Retina (tissue), 1 donor: ENCODE data around the gene KRTAP10-10.
A peak's percentile ranks its signal among the peaks of the same experiment; 100 is the strongest.
"Not testable (repeated sequence)": the region's sequence is repeated elsewhere in the genome, so short reads cannot be mapped to it uniquely, and the experiment has no call there.

ENCODE experiments used
- DNase-seq: peaks from one replicate; pipeline ENCODE4 v3.0.0-alpha.2; 2016

The KRTAP10-10 gene

DNA sequence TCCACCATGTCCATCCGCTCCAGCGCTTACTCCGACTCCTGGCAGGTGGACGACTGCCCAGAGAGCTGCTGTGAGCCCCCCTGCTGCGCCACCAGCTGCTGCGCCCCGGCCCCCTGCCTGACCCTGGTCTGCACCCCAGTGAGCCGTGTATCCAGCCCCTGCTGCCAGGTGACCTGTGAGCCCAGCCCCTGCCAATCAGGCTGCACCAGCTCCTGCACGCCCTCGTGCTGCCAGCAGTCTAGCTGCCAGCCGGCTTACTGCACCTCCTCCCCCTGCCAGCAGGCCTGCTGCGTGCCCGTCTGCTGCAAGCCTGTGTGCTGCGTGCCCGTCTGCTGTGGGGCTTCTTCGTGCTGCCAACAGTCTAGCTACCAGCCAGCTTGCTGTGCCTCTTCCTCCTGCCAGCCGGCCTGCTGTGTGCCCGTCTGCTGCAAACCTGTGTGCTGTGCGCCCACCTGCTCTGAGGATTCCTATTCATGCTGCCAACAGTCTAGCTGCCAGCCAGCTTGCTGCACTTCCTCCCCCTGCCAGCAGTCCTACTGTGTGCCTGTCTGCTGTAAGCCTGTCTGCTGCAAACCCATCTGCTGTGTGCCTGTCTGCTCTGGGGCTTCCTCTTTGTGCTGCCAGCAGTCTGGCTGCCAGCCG, 9.9 kb upstream of the KRTAP10-10 start:
- not testable (repeated sequence) for DNase-seq

DNA sequence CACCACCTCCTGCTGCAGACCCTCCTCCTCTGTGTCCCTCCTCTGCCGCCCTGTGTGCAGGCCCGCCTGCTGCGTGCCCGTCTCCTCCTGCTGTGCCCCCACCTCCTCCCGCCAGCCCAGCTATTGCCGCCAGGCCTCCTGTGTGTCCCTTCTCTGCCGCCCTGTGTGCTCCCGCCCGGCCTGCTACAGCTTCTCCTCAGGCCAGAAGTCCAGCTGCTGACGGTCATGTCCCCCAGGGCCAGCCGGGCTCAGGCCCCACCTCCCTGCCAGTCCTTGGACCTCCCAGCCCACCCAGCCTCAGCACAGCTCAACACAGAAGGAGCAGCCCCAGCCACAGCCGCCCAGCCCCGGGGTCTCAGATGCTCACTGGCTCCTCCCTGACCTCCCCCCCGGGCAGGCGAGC, 9.3 kb upstream of the KRTAP10-10 start:
- peak; percentile 57 for DNase-seq

DNA sequence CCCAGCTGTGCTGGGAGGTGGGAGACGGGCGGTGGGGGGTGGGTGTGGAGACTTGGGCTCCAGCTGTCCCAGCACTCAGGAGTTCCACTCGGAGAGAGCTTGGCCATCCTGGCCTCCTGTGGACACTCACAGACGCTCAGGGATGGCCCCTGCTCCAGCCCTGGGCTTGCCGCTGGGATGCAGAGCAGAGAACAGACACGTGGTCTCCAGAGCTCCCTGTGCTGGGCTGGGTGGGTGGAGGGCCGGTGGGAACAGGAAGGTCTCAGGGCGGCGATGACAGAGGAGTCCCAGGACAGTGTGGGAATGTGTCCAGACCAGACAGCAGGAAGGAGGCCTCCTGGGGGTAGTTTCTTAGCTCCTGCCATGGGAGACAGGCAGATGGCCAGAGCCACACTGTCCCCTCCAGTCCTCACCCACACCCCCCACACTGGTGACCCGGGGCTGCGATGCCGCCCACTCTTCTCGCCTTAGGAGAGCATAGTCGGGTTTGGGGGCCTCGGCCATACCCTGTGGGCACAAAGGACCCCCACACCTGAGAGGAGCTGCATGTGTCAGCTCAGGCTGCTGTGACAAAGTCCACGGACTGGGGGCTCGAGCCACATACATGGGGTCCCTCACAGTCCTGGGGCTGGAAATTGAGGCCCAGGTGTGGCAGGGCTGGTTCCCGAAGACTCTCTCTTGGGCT, 8.3 kb upstream of the KRTAP10-10 start:
- no peak for DNase-seq

DNA sequence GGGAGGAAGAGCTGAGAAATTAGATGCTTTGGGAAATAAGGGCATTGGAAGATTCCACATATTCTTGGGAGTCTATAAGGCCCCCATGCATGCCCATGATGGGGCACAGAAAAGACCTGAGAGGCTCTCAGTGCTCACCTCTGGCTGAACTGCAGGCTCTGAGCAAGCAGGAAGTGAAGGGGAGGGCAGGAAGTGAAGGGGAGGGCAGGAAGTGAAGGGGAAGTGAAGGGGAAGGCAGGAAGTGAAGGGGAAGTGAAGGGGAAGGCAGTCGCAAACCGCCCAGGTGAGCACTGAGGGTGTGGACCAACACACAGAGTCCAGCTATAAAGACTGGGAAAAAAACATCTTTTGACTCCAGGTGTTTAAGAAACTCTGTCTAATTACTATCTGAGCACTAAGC, 6.7 kb upstream of the KRTAP10-10 start:
- no peak for DNase-seq

DNA sequence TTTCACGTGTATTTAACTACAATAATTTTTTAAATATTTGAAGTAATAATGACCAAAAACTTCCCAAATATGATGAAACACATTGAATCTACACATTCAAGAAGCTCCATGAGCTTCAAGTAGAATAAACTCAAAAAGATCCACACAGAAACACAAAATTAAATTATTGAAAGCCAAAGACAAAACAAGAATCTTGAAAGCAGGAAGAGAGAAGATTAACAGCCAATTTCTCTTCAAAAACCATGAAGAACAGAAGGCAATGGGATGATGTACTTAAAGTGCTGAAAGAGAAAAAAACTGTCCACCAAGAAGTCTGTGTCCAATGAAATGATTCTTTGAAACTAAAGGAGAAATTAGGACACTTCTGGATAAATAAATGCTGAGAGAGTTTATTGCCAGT, 5.1 kb upstream of the KRTAP10-10 start:
- DNase-seq: no peak

DNA sequence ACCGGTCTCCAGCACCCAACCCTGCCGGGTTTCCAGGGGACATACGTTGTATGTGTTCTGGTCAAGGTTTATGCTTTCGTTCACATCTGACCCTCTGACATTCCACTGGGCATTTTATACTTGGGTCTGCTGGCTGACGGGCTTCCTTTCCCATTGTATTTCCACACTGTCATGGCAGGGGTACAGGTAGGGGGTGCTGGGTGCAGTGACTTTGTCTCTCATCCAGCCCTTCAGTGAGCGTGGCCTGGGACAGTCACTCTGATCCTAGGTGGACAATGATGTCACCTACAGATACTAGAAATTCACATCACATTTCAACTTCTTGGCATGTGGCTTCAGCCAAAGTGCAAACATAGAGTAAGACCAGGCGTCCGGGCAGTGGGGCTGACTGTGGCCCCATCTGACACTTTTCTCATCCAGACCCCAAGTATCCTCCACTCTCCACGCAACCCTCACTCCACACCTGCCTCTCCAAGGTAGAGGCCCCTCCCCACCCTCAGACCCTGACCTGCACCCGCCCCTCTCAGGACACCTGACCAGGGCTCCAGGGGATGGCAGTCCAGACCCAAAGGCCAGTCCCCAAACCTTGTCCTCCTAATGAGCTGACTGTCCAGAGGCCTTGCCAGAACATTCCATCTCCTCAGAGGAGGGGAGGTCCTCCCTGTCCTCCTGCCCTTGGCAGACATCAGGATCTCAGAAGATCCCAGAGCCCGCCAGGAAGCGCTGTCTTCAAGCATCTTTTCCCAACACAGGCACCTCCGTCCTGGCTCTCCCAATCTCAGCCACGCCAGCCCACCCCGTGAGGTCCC, 743 bp upstream of the KRTAP10-10 start:
- no peak for DNase-seq

DNA sequence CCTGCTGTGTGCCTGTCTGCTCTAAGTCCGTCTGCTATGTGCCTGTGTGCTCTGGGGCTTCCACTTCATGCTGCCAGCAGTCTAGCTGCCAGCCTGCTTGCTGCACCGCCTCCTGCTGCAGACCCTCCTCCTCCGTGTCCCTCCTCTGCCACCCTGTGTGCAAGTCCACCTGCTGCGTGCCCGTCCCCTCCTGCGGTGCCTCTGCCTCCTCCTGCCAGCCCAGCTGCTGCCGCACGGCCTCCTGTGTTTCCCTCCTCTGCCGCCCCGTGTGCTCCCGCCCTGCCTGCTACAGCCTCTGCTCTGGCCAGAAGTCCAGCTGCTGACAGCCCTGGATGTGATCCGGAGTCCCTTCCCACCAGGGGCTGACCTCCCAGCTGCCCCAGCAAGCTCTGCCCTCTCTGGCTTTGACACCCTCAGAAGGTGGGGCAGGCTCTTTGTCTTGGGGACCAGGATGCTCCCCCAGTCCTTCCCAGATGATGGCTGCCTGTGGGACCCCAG, 744 bp downstream of the KRTAP10-10 start:
- not testable (repeated sequence) for DNase-seq

DNA sequence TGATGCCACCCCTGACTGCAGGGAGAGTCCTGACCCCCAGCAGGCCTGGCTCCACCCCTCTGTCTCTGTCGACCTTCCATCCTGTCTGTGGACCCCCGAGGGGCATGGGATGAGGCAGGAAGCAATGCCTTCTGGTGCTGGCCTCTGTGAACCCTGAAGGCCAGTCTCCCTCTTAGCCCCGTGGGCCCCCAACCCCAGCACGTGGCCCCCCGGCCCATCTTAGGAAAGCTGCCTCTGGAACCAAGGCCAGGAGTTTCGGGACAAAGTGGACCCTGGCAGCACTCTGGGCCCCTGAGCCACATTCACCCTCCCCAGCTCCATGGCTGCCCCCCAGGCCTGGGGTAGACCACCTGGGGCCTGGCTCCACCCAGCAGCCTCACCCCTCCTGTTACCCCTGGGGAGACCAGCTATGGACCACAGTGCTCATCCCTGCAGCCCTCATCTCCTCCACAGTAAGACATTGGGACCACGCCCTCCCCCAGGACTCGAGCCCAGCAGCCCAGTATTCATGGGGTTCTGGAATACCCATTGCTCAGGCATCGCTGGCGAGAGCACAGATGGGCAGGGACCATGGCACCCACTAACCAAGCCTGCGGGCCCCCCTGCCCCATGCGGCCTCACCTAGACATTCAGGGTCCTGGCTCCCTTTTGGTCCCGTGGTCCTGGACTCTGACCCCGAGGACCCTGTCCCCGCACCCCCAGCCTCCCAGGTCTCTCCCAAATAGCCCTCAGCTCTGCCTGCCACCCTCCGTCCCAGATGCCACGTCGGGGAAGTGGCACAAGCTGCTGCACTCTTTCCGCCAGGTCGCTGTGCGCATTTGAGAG, 1.6 kb downstream of the KRTAP10-10 start:
- not testable (repeated sequence) for DNase-seq

DNA sequence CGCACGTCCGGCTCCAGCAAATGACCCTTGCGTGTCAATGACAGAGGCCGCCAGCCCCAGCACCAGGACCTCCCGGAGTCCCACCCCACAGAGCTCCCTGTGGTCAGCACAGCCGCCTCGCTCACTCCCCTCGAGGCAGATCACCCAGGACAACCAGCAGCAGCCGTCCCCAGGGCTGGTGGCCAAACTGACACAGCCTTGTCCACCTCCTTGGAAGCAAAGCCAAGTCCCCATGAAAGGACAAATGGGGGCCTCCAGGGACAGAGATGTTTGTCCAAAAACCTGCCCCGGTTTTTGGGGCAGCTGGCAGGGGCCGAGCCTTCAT, 2.1 kb downstream of the KRTAP10-10 start:
- DNase-seq: no peak

DNA sequence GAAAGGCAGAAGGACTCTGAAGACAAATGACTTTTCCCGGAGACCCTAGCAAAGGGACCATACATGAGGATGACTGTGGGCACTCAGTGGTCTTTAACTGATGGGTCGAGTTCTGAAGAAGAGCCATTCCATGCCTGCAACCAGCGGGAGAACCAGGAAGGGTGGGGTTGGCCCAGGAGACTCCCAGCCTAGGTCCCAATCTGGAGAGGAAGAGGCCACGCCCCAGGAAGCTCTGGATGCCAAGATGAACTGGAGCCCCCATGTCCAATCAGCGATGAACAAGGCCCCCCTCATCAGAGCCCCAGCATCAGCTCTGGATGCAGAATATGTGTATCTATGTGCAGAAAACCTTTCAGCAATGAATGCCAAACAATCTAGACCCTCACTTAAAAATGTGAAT, 3.6 kb downstream of the KRTAP10-10 start:
- no peak for DNase-seq

DNA sequence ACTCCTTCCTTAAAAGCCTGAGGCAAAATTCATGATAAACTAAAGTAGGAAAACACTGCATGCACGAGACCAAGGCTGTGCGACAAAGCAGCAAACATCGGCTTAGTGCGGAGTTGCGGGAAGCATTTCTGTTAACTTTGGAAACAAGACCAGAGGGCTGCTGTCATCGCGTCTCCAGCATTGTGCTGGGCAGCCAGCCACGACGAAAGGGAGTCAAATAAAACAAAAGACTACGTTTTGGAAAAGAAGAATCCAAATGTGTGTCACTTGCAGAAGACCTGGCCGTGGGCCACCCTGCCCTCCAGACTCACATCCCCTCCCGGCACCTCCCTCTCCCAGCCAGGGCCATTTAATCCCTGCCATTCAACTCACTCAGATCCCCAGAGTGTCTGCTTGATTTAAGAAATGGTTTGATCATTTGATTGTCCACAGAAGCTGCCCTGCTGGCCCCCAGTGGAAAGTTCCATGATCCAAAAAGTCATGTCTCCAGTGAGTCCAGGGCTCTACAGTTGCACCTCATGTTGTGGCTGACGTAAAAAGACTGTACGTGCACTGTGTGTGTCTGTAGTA, 6.7 kb downstream of the KRTAP10-10 start:
- no peak for DNase-seq

DNA sequence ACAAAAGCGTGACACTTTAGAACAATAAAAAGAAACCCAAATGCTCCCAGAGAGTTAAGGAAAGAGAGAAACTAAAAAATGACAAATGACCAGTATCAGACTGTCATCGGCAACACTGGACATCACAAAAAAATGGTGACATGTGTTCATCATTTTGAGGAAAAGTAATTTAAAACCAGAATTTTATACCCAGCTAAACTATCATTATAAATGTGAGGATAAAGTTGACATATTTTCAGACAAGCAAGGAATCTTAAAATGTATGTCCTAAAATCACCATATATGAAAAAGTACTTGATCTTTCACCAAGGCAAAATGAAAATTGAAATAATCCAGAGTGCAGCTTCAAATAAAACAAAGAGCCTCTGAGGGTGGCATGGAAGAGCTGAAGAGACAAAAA, 7.7 kb downstream of the KRTAP10-10 start:
- no peak for DNase-seq

DNA sequence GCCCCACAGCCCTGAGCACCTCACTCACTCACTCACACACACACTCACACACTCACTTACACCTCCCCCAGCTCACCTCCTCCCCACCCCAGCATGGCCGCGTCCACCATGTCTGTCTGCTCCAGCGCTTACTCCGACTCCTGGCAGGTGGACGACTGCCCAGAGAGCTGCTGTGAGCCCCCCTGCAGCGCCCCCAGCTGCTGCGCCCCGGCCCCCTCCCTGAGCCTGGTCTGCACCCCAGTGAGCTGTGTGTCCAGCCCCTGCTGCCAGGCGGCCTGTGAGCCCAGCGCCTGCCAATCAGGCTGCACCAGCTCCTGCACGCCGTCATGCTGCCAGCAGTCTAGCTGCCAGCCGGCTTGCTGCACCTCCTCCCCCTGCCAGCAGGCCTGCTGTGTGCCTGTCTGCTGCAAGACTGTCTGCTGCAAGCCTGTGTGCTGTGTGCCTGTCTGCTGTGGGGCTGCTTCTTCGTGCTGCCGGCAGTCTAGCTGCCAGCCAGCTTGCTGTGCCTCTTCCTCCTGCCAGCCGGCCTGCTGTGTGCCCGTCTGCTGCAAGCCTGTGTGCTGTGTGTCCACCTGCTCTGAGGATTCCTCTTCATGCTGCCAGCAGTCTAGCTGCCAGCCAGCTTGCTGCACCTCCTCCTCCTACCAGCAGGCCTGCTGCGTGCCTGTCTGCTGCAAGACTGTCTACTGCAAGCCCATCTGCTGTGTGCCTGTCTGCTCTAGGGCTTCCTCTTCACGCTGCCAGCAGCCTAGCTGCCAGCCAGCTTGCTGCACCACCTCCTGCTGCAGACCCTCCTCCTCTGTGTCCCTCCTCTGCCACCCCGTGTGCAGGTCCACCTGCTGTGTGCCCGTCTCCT, 9.4 kb downstream of the KRTAP10-10 start, which contains the start of gene KRTAP10-11:
KRTAP10-11 (plus strand) TSS at position 49 of the 856 bp plus-strand sequence; CDS start at position 94, 45 bp downstream.
- not testable (repeated sequence) for DNase-seq

DNA sequence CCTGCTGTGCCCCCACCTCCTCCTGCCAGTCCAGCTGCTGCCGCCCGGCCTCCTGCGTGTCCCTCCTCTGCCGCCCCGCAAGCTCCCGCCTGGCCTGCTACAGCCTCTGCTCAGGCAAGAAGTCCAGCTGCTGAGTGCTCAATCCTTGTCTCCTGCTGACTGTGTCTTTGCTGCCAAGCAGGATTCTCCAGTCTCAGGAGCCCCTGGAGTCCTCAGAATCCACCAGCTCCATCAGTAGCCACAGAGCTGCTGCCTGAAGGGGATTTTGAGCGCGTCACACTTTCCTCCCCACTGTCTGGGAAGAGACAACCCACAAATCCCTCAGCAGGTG, 10.0 kb downstream of the KRTAP10-10 start:
- DNase-seq: peak; percentile 48

DNA sequence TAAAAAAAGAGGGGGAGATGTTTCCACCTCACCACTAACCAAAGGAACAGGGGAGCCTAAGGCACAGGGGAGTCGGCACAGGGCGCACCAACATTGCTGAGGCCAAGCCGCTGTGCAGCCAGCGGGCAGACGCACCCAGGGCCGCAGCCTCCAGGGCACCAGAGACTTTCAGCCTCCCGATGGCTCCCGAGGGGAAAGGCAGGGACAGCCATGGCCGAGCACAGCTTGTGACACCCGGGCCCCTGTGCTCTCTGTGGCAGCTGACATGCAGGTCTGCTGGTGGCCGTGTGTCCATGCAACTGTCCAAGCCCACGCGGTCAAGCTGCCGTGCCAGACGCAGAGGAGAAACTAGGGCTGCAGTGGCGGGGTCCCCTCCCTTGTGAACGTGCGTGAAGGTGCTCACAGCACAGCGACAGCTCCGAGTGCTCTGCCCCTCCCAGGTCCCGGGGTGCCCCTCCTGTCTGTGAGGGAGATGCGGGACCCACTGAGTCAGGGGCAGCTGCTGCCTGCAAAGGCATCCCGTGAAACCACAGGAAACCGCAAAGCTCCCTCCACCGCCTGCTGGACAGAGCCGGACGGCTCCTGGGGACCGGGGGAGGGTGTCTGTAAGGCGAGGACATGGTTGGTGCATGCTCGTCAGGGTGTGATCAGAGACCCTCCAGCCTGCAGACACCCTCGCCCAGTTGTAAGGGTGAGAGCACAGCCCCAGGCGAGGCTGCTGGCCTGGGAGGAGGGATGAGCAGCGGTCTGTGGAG, 11.6 kb downstream of the KRTAP10-10 start:
- DNase-seq: no peak

DNA sequence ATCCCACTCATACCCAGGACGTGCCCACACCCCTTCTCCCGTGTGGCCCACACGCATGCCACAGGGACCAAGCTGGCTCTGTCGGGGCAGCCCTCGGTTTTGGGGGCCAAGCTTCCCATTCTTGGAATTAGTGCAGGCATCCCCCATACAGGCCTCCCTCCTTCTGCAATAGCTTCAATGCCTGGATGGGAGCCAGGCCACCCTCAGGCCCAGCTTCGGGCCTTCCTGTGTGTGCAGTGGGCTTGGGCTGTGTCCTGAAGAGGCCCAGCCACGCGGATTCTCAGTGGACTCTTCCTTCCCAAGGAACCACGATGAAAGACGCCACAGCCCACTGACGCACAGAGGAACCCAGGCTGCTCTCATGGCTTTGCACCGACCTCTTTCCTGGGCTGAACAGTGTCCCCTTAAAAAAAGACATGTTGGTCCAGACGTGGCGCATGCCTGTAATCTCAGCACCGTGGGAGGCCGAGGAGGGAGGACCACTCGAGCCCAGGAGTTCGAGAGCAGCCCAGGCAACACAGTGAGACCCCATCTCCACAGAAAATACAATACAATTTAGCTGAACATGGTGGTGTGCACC, 12.5 kb downstream of the KRTAP10-10 start:
- no peak for DNase-seq

DNA sequence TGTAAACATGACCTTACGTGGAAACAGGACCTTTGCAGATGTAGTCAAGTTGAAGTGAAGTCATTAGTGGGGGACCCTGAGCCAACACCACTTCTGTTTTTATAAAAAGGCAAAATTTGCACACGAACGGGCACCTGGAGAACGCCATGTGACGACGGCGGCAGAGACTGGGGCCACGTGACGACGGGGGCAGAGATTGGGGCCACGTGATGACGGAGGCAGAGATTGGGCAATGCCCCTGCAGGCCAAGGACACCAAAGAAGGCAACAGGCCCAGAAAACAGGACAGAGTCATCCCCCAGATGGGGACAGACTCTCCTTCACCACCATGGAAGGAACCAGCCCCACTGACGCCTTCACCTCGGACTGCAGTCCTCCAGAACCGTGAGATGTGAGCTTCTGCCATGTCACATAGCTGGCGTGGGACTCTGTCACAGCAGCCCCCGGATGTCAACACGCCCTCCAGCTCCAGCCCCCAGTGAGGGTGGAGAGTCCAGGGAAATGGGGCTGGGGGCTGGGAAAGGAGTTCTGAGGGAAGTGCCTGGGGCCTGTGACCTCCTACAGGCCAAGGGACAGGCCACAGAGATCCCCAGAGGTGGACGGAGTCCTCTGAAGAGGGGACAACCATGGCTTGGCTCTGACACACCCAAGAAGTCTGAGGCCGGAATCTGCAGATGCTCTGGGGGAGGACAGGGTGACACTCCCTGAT, 13.3 kb downstream of the KRTAP10-10 start:
- DNase-seq: no peak

DNA sequence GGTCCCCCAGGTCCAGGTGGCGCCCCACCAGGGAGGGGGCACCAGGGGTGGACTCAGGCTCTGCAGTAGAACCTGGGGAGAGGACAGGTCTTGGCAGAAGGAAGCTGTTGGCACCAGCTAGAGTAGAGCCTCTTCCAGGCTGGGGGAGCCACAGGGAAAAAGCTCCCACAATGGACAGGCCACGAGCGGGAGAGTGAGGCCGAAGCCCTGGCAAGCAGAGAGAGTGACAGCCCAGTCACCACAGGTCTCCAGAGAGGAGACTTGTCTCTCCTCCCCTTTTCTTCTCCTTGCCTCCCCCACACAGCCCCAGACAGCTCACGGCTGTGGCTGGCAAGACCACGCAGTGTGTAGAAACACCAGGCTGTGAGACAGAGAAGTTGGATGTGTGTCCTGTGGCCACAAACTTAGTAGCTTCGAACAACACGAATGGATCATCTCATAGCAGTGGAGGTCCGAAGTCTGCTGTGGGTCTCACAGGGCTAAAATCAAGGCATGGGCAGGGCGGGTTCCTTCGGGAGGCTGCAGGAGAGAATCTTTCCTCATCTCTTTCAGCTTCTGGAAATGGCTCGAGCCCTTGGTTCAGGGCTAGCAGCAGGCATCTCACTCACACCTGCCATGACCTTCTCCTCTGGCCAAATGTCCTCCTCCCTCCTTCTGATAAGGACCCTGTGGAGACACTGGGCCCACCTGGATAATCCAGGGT, 14.0 kb downstream of the KRTAP10-10 start:
- no peak for DNase-seq

DNA sequence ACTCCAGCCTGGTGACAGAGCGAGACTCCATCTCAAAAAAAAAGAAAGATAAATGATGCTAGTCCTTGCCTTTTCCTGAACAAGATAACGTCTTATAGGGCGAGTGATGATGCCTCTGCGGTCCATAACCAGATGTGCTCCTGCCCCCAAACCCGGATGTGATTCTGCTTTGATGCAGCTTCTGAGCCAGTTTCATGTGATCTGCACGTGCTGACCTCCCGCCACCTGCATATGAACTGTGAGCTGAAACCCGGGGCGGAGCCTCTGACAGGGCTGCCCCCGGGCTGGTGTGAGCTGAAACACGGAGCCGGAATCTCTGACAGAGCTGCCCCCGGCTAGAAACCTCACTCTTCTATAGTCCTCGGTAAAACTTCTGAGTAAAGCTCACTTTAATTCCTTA, 16.0 kb downstream of the KRTAP10-10 start:
- no peak for DNase-seq
